B cell (primary cell): ENCODE results near the gene RCAN3. TPM values are rescaled to one million over a fixed set of nuclear protein-coding genes. Genes with fewer than 3 reads are reported as not detected.

Source experiments
- ATAC-seq: fragments of 200-7000 bp; cut with Tn5 transposase; one replicate; pipeline ENCODE4 v1.10.0; 2021; ENCODE audit warnings: low read depth, mild to moderate bottlenecking, moderate number of reproducible peaks, moderate library complexity
- CTCF ChIA-PET: fragments of 350-600 bp; sonication (Branson Sonifier 250); formaldehyde crosslinking; loops from one replicate; lab custom pipeline; 2021; ENCODE audit warnings: antibody characterized with exemption, inconsistent platforms; lab: Charles Lee
- POLR2A ChIA-PET: fragments of 350-600 bp; sonication (Branson Sonifier 250); formaldehyde crosslinking; loops from one replicate; lab custom pipeline; 2021; ENCODE audit warnings: antibody characterized with exemption; lab: Charles Lee
- DNase-seq: peaks from one replicate; pipeline ENCODE4 v3.0.0; 2013
- H2AFZ ChIP-seq: 2 replicates; pipeline ENCODE4 v1.6.1; 2012; ENCODE audit warnings: mild to moderate bottlenecking, low read depth, low read length; ENCODE audit not compliant: insufficient read depth, poor library complexity, severe bottlenecking
- H3K27ac ChIP-seq, 2 donors: 1 replicate in 1 of 2; 2 replicates in 1 of 2; pipeline ENCODE4 v1.5.1; 2012 to 2013; ENCODE audit warnings: low read length in 2 of 2, mild to moderate bottlenecking in 2 of 2, moderate library complexity in 1 of 2
- H3K27me3 ChIP-seq, 4 experiments: fragments of 200-600 bp in 1 of 4; sonication (generic) in 1 of 4; replicated peaks in 1 of 4; 1 replicate in 2 of 4; 2 replicates in 2 of 4; pipeline versions ENCODE4 v1.6.1 to v1.7.0; 2013 to 2016; ENCODE audit warnings: low read length in 3 of 4, mild to moderate bottlenecking in 2 of 4, mixed read lengths in 1 of 4, moderate library complexity in 1 of 4; ENCODE audit not compliant: insufficient read depth in 4 of 4, control insufficient read depth in 3 of 4; ENCODE audit errors: control extremely low read depth in 1 of 4
- H3K36me3 ChIP-seq, 2 experiments: replicated peaks in 1 of 2; 1 replicate in 1 of 2; 2 replicates in 1 of 2; pipeline versions ENCODE4 v1.6.1 to v1.7.1; 2013; ENCODE audit warnings: low read length in 1 of 2; ENCODE audit not compliant: insufficient read depth in 2 of 2, control insufficient read depth in 1 of 2; ENCODE audit errors: control extremely low read depth in 1 of 2, extremely low read depth in 1 of 2
- H3K4me1 ChIP-seq, 2 donors: fragments of 200-600 bp in 1 of 2; sonication (generic) in 1 of 2; 1 replicate in 1 of 2; 2 replicates in 1 of 2; pipeline versions ENCODE4 v1.5.1 to v1.6.1; 2013 to 2017; ENCODE audit warnings: low read length in 2 of 2; ENCODE audit not compliant: control insufficient read depth in 2 of 2, insufficient read depth in 2 of 2
- H3K4me2 ChIP-seq: replicated peaks from 2 replicates; pipeline ENCODE3; 2012; ENCODE audit warnings: mild to moderate bottlenecking, low read depth, low read length; ENCODE audit not compliant: poor library complexity, severe bottlenecking
- H3K4me3 ChIP-seq, 5 experiments: fragments of 200-600 bp in 1 of 5; sonication (generic) in 1 of 5; 1 replicate in 3 of 5; 2 replicates in 2 of 5; pipeline versions ENCODE4 v1.5.1 to v1.7.0; 2011 to 2016; ENCODE audit warnings: low read length in 4 of 5, mild to moderate bottlenecking in 4 of 5, low read depth in 2 of 5, control low read depth in 1 of 5, moderate library complexity in 1 of 5; ENCODE audit not compliant: insufficient read depth in 1 of 5; ENCODE audit errors: control extremely low read depth in 1 of 5, extremely low read depth in 1 of 5
- H3K79me2 ChIP-seq: fragments of 200-600 bp; sonication (generic); one replicate; pipeline ENCODE4 v1.6.0; 2016; ENCODE audit warnings: low read length; ENCODE audit not compliant: control insufficient read depth, insufficient read depth
- H3K9ac ChIP-seq: fragments of 200-600 bp; sonication (generic); 2 replicates; pipeline ENCODE4 v1.6.1; 2017; ENCODE audit warnings: mild to moderate bottlenecking, low read length, moderate library complexity
- H3K9me3 ChIP-seq, 3 donors: one replicate each; pipeline versions ENCODE4 v1.6.1 to v1.7.1; 2013; ENCODE audit warnings: low read length in 2 of 3; ENCODE audit not compliant: control insufficient read depth in 2 of 3, insufficient read depth in 1 of 3; ENCODE audit errors: control extremely low read depth in 1 of 3
- H4K20me1 ChIP-seq: 2 replicates; pipeline ENCODE4 v1.6.0; 2012; ENCODE audit warnings: mild to moderate bottlenecking, low read length; ENCODE audit not compliant: insufficient read depth, control insufficient read depth, poor library complexity, severe bottlenecking
- H3K27ac Mint-ChIP-seq: one replicate; pipeline ENCODE4 v1.8.0; 2021; ENCODE audit warnings: mixed read lengths
- H3K27me3 Mint-ChIP-seq: one replicate; pipeline ENCODE4 v1.8.0; 2021; ENCODE audit warnings: mixed read lengths
- H3K4me1 Mint-ChIP-seq: one replicate; pipeline ENCODE4 v1.8.0; 2021; ENCODE audit warnings: mixed read lengths
- H3K4me3 Mint-ChIP-seq: one replicate; pipeline ENCODE4 v1.8.0; 2021; ENCODE audit warnings: mixed read lengths
- H3K9me3 Mint-ChIP-seq: one replicate; pipeline ENCODE4 v1.8.0; 2022; ENCODE audit warnings: mixed read lengths; ENCODE audit not compliant: insufficient read depth
- CTCF ChIP-seq: fragments of 200-600 bp; IDR thresholded peaks from one replicate; pipeline ENCODE4 v1.8.0; 2022; ENCODE audit warnings: antibody characterized with exemption, mild to moderate bottlenecking
- EZH2 ChIP-seq: IDR thresholded peaks from 2 replicates; pipeline ENCODE4 v1.6.1; 2012; ENCODE audit warnings: borderline replicate concordance, low read depth, mild to moderate bottlenecking, moderate library complexity, low read length; ENCODE audit not compliant: insufficient read depth, poor library complexity, severe bottlenecking
- WGBS: methylation state at CpG from one replicate; pipeline ENCODE4 v1.1.5; 2013; ENCODE audit warnings: missing lambda C conversion rate; ENCODE audit not compliant: insufficient coverage; 5-methylcytosine and 5-hydroxymethylcytosine counted together
- intact Hi-C: fragments of 100-400 bp; cut with micrococcal nuclease; formaldehyde crosslinking; loops from one replicate; pipeline ENCODE4 v1.10.0; 2022
- polyA minus RNA-seq: library from RNA; depleted of rRNA, polyadenylated mRNA; stranded (reverse); fragments of >200 nt; gene quantifications from 2 replicates; pipeline ENCODE4 v1.2.3, GENCODE V29; 2012
- polyA plus RNA-seq: library from polyadenylated mRNA; depleted of rRNA; stranded (reverse); fragments of >200 nt; gene quantifications from 2 replicates; pipeline ENCODE4 v1.2.3, GENCODE V29; 2012
- total RNA-seq, 2 donors: library from RNA; stranded (reverse); fragments of 120-200 nt in 1 of 2; gene quantifications; 1 replicate in 1 of 2; 2 replicates in 1 of 2; pipeline versions ENCODE4 v1.2.3 to v1.2.4, GENCODE V29; 2013 to 2022

The RCAN3 gene
- total RNA-seq (35.1 and 37.3 TPM in 2 replicates), polyA plus RNA-seq (19.3 and 21.9 TPM in 2 replicates), polyA minus RNA-seq (21.7 and 23.0 TPM in 2 replicates)
- 31.3 TPM for total RNA-seq (2013)

DNA sequence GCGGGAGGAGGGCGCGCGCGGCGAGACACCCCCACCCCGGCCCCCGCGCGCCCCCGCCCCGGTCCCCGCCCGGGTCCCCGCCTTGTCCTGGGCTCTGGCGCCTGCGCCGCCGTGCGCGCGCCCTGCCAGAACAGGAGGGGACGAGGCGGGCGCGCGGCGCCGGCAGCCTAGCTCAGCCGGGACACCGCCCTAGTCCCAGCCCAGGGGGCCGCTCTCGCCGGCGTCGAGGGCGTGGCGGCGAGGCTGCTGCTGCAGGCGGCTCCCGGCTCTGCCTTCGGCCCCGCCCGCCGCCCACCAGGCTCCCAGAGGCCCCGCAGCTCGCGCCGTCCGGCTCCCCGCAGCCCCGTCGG is at the start of gene RCAN3:
Gene RCAN3 (plus strand): TSS at position 128 of the 350 bp plus-strand sequence. CDS start 11,537 bp downstream, outside the sequence.
- Histone ChIP-seq H3K9ac (peak within 1 kb of the TSS; percentile 82), H3K4me3 (peak within 1 kb of the TSS; percentile 66 to 92 (median 83)), H3K27ac (peak within 1 kb of the TSS; percentile 93 to 94), H3K4me1 (peaks cover 43 to 46% of the 10 kb centered on the region in 2 donors), H3K4me2 (peak within 1 kb of the TSS; percentile 85), H4K20me1 (no peaks in the 10 kb centered on the region), H3K79me2 (peaks cover 45% of the 10 kb centered on the region), H3K27me3 (no peaks in the 10 kb centered on the region), H2AFZ (peak within 1 kb of the TSS; percentile 81), H3K36me3 (no peaks in the 10 kb centered on the region), H3K9me3 (no peaks in the 10 kb centered on the region)
- no peaks in the 10 kb centered on the region for H3K9me3 Mint-ChIP-seq
- TF ChIP-seq CTCF (no peak), EZH2 (no peak)
- intact Hi-C loops: loop anchor here (1.0 to 2.0 kb wide), 7 partner anchors 22 to 544 kb away; partner anchors contain the start of genes NIPAL3, PNRC2 and SRRM1
- H3K4me3 Mint-ChIP-seq: peak within 1 kb of the TSS; percentile 97
- 0% methylated on average over 47 of the region's 53 CpGs for WGBS
- ChIA-PET CTCF (interaction anchor here (1.0 to 5.3 kb wide), 14 partner anchors 9 to 352 kb away, joined by 3 to 32 read pairs (median 5); partner anchors contain the start of genes NIPAL3 and STPG1), POLR2A (interaction anchor here (0.5 to 1.5 kb wide), 9 partner anchors 18 to 927 kb away, joined by 3 to 5 read pairs (median 3); no protein-coding TSS in a partner anchor)
- ATAC-seq (peak; percentile 86), DNase-seq (peak; percentile 93)
- H3K27me3 Mint-ChIP-seq: no peaks in the 10 kb centered on the region
- H3K27ac Mint-ChIP-seq: peak within 1 kb of the TSS; percentile 96
- H3K4me1 Mint-ChIP-seq: peaks cover 55% of the 10 kb centered on the region

DNA sequence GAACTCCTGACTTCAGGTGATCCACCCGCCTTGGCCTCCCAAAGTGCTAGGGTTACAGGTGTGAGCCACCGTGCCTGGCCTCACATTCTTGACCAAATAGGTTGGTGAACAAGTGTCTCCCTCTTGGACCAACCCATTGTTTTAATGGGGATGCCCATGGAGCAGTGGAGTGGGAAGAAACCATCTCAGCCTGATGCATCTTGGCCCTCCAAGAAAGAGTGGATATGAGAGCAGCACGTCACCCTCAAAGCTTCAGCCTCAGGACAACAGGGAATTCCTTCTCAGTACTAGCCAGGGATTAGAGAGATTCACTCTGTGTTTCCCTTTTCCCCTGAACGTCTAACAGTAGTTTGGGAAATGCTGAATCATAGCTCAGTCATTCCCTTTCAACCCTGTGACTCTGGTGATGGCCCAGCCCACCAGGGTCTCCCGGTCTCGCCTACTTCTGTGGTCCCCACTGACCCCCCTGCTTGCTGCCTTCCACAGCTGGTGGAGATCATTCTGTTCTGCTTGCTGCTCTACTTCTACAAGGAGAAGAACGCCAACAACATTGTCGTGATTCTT is 49.6 kb upstream of the RCAN3 start:
- intact Hi-C loops: no loop called here

More for the DNA sequence above, 49.6 kb upstream of the RCAN3 start:
- Histone ChIP-seq H3K9me3 (no peaks in the 10 kb centered on the region), H4K20me1 (no peaks in the 10 kb centered on the region), H2AFZ (no peak overlapping the region), H3K36me3 (peaks cover 11 to 85% of the 10 kb centered on the region in 2 experiments), H3K27ac (no peak overlapping the region), H3K79me2 (no peaks in the 10 kb centered on the region), H3K4me3 (no peak overlapping the region), H3K9ac (no peak overlapping the region), H3K27me3 (no peaks in the 10 kb centered on the region), H3K4me1 (no peaks in the 10 kb centered on the region), H3K4me2 (no peak overlapping the region)
- WGBS: 94% methylated on average over 7 of the region's 8 CpGs
- no peak for DNase-seq
- ChIA-PET POLR2A (no interaction called here), CTCF (interaction anchor here (0.9 to 2.0 kb wide), 4 partner anchors 10 to 382 kb away, joined by 3 to 5 read pairs (median 3); partner anchors contain the start of gene NIPAL3)
- Mint-ChIP-seq H3K27ac (no peak overlapping the region), H3K4me1 (no peaks in the 10 kb centered on the region), H3K9me3 (no peaks in the 10 kb centered on the region), H3K4me3 (no peak overlapping the region), H3K27me3 (no peaks in the 10 kb centered on the region)
- TF ChIP-seq CTCF (no peak), EZH2 (no peak)
- no peak for ATAC-seq
